ENCODE data around the gene BRMS1. TPM values are rescaled to one million over a fixed set of nuclear protein-coding genes. Genes with fewer than 3 reads are reported as not detected.

BRMS1 gene
- total and polyA plus RNA-seq, 2 experiments from 2014 or later = 46.2 to 65.9 TPM

DNA sequence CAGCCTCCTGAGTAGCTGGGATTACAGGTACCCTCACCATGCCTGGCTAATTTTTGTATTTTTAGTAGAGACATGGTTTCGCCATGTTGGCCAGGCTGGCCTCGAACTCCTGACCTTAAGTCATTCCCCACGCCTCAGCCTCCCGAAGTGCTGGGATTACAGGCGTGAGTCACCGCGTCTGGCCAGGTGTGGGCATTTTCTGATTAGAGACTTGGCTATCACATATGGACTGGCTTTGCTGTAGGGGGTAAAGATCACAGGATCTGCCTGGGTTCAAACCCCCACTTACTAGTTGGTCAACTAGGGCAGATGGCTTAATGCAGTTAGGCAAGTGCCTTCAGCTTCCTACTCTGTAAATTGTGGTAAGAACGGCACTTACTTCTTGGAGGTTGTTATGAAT is 34.6 kb downstream of the BRMS1 start:
- H3K9me2 ChIP-seq (ENCODE audit: insufficient read depth) = no peaks in the 10 kb centered on the region
- peaks cover 9% of the 10 kb centered on the region for H3F3A ChIP-seq (ENCODE audit: insufficient read depth)
- H3K9me3 ChIP-seq (ENCODE audit: low read depth) = no peaks in the 10 kb centered on the region
- TF ChIP-seq EZH2phosphoT487 (IDR thresholded peaks at IDR 0.05; ENCODE audit: insufficient read depth, low read depth) = no peak
- no peak for TF ChIP-seq EZH2 (IDR thresholded peaks at IDR 0.05; ENCODE audit: insufficient read depth, poor library complexity, severe bottlenecking)
- H3K9ac ChIP-seq = no peak overlapping the region
- in situ Hi-C loops (cut with MboI) = no loop called here
- H3K4me2 ChIP-seq (ENCODE audit: unreplicated experiment) = no peak overlapping the region
- no peak overlapping the region for H3K4me3 ChIP-seq
- no peaks in the 10 kb centered on the region for H3K4me1 ChIP-seq (ENCODE audit: insufficient read depth)
- no peaks in the 10 kb centered on the region for H3K36me3 ChIP-seq (ENCODE audit: low read depth)
- no peak overlapping the region for H3K27ac ChIP-seq
- peaks cover 17% of the 10 kb centered on the region for H3K79me2 ChIP-seq (ENCODE audit: insufficient read depth)
- no peaks in the 10 kb centered on the region for H4K20me1 ChIP-seq (ENCODE audit: insufficient read depth)
- DNase-seq = no peak
- no peak overlapping the region for H2AFZ ChIP-seq
- no peaks in the 10 kb centered on the region for H3K27me3 ChIP-seq (replicated peaks; ENCODE audit: insufficient read depth)
- 78 to 80% methylated on average over 8 of the region's 8 CpGs for WGBS, 2 experiments (ENCODE audit: low coverage in 1 of 2, low lambda C conversion rate in 2 of 2, missing lambda C conversion rate in 2 of 2)

DNA sequence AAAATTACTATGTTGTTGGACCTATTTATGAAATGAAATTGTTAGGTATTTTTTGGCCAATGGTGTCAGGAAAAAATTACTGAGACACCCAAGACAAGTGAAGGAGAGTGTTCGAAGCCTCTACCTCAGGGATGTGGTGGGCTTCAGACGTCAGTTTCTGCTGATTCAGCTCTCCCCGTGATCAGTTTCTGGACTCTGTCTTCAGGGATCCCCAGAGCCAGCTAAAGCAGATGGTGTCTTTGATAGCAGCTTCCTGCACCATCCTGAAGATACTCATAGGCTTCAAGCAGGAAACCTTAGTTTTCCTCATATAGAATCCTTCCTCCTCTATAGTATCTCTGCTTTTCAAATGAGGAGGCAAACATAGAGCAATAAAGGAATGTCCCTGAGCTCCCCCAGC is 35.4 kb downstream of the BRMS1 start:
- Histone ChIP-seq H3F3A (ENCODE audit: insufficient read depth) (peaks cover 9% of the 10 kb centered on the region), H3K36me3 (ENCODE audit: low read depth) (no peaks in the 10 kb centered on the region), H3K9me3 (ENCODE audit: low read depth) (no peaks in the 10 kb centered on the region), H2AFZ (no peak overlapping the region), H3K4me2 (ENCODE audit: unreplicated experiment) (no peak overlapping the region), H3K27me3 (replicated peaks; ENCODE audit: insufficient read depth) (no peaks in the 10 kb centered on the region), H3K27ac (no peak overlapping the region), H4K20me1 (ENCODE audit: insufficient read depth) (no peaks in the 10 kb centered on the region), H3K9ac (no peak overlapping the region), H3K4me1 (ENCODE audit: insufficient read depth) (no peaks in the 10 kb centered on the region), H3K4me3 (no peak overlapping the region), H3K79me2 (ENCODE audit: insufficient read depth) (peaks cover 8% of the 10 kb centered on the region), H3K9me2 (ENCODE audit: insufficient read depth) (no peaks in the 10 kb centered on the region)
- no peak for DNase-seq
- TF ChIP-seq EZH2phosphoT487 (IDR thresholded peaks at IDR 0.05; ENCODE audit: insufficient read depth, low read depth) (no peak), EZH2 (IDR thresholded peaks at IDR 0.05; ENCODE audit: insufficient read depth, poor library complexity, severe bottlenecking) (no peak)
- in situ Hi-C loops (cut with MboI) = loop anchor here (10.0 kb wide), 1 partner anchor 75 kb away; no protein-coding TSS in a partner anchor
- 34 to 40% methylated on average over 3 of the region's 3 CpGs for WGBS, 2 experiments (ENCODE audit: low coverage in 1 of 2, low lambda C conversion rate in 2 of 2, missing lambda C conversion rate in 2 of 2)

GRCh38 chr11:66302656-66303055 is 42.2 kb downstream of the BRMS1 start:
- TF ChIP-seq EZH2phosphoT487 (IDR thresholded peaks at IDR 0.05; ENCODE audit: insufficient read depth, low read depth) = no peak
- no peak for TF ChIP-seq EZH2 (IDR thresholded peaks at IDR 0.05; ENCODE audit: insufficient read depth, poor library complexity, severe bottlenecking)
- no peaks in the 10 kb centered on the region for H3K79me2 ChIP-seq (ENCODE audit: insufficient read depth)
- H3K4me3 ChIP-seq = no peak overlapping the region
- H2AFZ ChIP-seq = no peak overlapping the region
- no peak for DNase-seq
- 69 to 70% methylated on average over 10 to 12 of the region's 12 CpGs for WGBS, 2 experiments (ENCODE audit: low coverage in 1 of 2, low lambda C conversion rate in 2 of 2, missing lambda C conversion rate in 2 of 2)
- H3K9me2 ChIP-seq (ENCODE audit: insufficient read depth) = no peaks in the 10 kb centered on the region
- no peaks in the 10 kb centered on the region for H3K4me1 ChIP-seq (ENCODE audit: insufficient read depth)
- no peaks in the 10 kb centered on the region for H3F3A ChIP-seq (ENCODE audit: insufficient read depth)
- no peak overlapping the region for H3K9ac ChIP-seq
- no peak overlapping the region for H3K27ac ChIP-seq
- in situ Hi-C loops (cut with MboI) = loop anchor here (10.0 kb wide), 1 partner anchor 82 kb away; no protein-coding TSS in a partner anchor
- no peak overlapping the region for H3K4me2 ChIP-seq (ENCODE audit: unreplicated experiment)
- no peaks in the 10 kb centered on the region for H3K9me3 ChIP-seq (ENCODE audit: low read depth)
- no peaks in the 10 kb centered on the region for H3K27me3 ChIP-seq (replicated peaks; ENCODE audit: insufficient read depth)
- no peaks in the 10 kb centered on the region for H3K36me3 ChIP-seq (ENCODE audit: low read depth)
- H4K20me1 ChIP-seq (ENCODE audit: insufficient read depth) = no peaks in the 10 kb centered on the region

DNA sequence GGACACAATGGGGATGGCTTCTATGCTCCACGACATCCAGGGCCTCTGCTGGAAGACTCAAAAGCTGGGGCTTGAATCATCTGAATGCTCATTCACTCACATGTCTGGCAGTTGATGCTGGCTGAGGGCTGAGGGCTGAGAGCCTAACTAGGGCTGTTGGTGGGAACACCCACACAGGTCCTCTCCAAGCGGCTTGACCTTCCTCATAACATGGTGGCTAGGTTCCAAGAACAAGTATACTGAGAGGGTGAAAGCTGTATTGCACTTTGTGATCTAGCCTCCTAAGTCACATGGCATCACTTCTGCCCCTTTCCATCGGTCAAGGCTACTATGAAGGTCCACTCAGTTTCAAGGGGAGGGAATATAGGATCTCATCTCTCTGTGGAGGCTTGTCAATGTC is 45.7 kb downstream of the BRMS1 start:
- Histone ChIP-seq H3K9me3 (ENCODE audit: low read depth) (no peaks in the 10 kb centered on the region), H3K79me2 (ENCODE audit: insufficient read depth) (no peaks in the 10 kb centered on the region), H3K36me3 (ENCODE audit: low read depth) (no peaks in the 10 kb centered on the region), H3K27me3 (replicated peaks; ENCODE audit: insufficient read depth) (no peaks in the 10 kb centered on the region), H3F3A (ENCODE audit: insufficient read depth) (no peaks in the 10 kb centered on the region), H3K27ac (no peak overlapping the region), H2AFZ (no peak overlapping the region), H3K4me3 (no peak overlapping the region), H3K9me2 (ENCODE audit: insufficient read depth) (no peaks in the 10 kb centered on the region), H3K4me1 (ENCODE audit: insufficient read depth) (no peaks in the 10 kb centered on the region), H3K9ac (no peak overlapping the region), H3K4me2 (ENCODE audit: unreplicated experiment) (no peak overlapping the region), H4K20me1 (ENCODE audit: insufficient read depth) (no peaks in the 10 kb centered on the region)
- 76 to 84% methylated on average over 3 of the region's 3 CpGs for WGBS, 2 experiments (ENCODE audit: low coverage in 1 of 2, low lambda C conversion rate in 2 of 2, missing lambda C conversion rate in 2 of 2)
- in situ Hi-C loops (cut with MboI) = no loop called here
- no peak for DNase-seq
- no peak for TF ChIP-seq EZH2 (IDR thresholded peaks at IDR 0.05; ENCODE audit: insufficient read depth, poor library complexity, severe bottlenecking)
- TF ChIP-seq EZH2phosphoT487 (IDR thresholded peaks at IDR 0.05; ENCODE audit: insufficient read depth, low read depth) = no peak

DNA sequence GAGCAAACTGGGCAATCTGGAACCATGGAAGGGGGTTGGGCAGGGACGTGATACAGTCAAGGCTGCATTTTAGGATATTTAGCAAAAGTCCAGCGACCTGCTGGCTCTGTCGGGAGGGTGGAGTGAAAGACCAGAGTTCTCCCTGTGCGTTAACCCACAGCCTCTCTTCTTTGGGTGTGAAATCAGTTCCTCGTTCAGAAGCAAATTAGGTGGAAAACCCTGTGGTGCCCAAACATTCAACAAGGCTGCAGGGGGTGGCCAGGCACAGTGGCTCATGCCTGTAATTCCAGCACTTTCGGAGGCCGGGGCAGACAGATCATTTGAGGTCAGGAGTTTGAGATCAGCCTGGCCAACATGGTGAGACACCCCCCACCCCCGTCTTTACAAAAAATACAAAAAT is 47.3 kb downstream of the BRMS1 start:
- Histone ChIP-seq H3K9me2 (ENCODE audit: insufficient read depth) (no peaks in the 10 kb centered on the region), H3K79me2 (ENCODE audit: insufficient read depth) (no peaks in the 10 kb centered on the region), H3F3A (ENCODE audit: insufficient read depth) (no peaks in the 10 kb centered on the region), H2AFZ (no peak overlapping the region), H3K4me1 (ENCODE audit: insufficient read depth) (no peaks in the 10 kb centered on the region), H3K9me3 (ENCODE audit: low read depth) (no peaks in the 10 kb centered on the region), H3K36me3 (ENCODE audit: low read depth) (no peaks in the 10 kb centered on the region), H3K27me3 (replicated peaks; ENCODE audit: insufficient read depth) (peaks cover under 1% of the 10 kb centered on the region), H3K9ac (no peak overlapping the region), H3K27ac (no peak overlapping the region), H3K4me2 (ENCODE audit: unreplicated experiment) (no peak overlapping the region), H3K4me3 (no peak overlapping the region), H4K20me1 (ENCODE audit: insufficient read depth) (no peaks in the 10 kb centered on the region)
- TF ChIP-seq EZH2 (IDR thresholded peaks at IDR 0.05; ENCODE audit: insufficient read depth, poor library complexity, severe bottlenecking) (no peak), EZH2phosphoT487 (IDR thresholded peaks at IDR 0.05; ENCODE audit: insufficient read depth, low read depth) (no peak)
- DNase-seq = no peak
- 49 to 55% methylated on average over 8 of the region's 8 CpGs for WGBS, 2 experiments (ENCODE audit: low coverage in 1 of 2, low lambda C conversion rate in 2 of 2, missing lambda C conversion rate in 2 of 2)
- in situ Hi-C loops (cut with MboI) = no loop called here
